ENCODE data around the gene ACAA1.
"Not testable (repeated sequence)": the region's sequence is repeated elsewhere in the genome, so short reads cannot be mapped to it uniquely, and the experiment has no call there.

Gene ACAA1

DNA sequence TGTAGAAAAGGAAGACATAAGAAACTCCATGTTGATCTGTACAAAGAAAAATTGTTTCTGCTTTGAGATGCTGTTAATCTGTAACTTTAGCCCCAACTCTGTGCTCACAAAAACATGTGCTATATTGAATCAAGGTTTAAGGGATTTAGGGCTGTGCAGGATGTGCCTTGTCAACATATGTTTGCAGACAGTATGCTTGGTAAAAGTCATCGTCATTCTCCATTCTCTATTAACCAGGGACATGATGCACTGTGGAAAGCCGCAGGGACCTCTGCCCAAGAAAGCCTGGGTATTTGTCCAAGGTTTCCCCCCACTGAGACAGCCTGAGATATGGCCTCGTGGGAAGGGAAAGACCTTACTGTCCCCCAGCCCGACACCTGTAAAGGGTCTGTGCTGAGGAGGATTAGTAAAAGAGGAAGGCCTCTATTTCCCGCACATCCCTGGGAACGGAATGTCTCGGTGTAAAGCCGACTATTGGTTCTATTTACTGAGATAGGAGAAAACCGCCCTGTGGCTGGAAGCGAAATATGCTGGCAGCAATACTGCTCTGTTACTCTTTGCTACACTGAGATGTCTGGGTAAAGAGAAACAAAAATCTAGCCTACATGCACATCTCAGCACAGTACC, 2.3 kb downstream of the ACAA1 start:
- DNase-seq = not testable (repeated sequence)

DNA sequence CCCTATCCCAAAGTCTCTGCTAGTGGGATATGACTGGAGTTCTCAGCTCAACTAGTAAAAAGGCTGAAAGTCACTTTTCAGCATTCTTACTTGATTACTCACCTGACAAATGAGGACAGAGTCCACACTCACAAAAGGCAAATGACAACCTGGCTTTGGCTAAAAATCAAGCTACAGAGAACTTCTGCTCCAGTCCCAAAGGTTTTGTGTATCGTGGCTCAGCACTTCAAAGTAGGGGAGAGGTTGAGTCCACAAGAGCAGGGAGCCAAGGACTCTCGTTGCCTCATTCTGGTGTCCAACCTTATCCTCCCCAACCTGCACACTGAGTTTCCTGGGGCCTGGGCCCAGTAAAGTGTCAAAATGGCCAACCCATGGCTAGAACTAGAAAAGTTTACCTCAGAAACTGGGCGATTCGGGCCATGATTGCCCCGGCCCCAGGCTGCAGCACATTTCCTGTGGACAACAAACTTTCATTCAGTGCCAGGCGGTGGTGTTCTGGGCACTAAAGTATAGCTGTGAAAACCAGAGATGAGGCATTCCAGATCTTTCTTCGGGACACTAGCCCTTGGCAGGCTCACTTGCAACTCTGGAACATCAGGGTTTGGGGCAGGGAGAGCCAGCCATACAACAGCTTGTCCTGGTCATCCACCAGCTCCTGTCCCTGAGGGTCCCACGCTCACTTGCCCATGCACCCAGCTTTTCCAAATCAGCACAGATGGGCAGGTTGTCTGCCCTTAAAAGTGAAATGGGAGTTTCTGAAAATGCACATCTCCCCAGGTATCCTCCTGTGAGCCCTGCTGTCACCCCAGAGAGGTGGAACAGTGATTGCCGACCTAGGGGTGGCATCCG, 3.1 kb downstream of the ACAA1 start:
- DNase-seq = no peak

DNA sequence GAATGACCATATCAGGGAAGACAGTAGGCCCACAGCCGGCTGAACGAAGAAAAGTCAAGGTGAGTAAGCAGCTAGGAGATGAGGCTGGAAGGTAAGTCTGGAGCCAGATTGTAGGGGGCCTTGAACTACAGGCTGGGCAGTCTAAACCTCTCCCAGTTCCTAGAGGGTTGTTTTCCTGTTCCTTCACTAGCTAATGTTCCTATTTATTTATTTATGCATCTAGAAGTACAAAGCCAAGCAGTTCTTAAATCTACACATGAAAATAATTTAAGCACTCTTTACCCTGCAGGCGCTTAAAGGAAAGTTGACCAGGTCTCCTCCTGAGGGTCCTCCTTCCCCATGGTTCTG, 3.7 kb downstream of the ACAA1 start:
- DNase-seq = no peak

DNA sequence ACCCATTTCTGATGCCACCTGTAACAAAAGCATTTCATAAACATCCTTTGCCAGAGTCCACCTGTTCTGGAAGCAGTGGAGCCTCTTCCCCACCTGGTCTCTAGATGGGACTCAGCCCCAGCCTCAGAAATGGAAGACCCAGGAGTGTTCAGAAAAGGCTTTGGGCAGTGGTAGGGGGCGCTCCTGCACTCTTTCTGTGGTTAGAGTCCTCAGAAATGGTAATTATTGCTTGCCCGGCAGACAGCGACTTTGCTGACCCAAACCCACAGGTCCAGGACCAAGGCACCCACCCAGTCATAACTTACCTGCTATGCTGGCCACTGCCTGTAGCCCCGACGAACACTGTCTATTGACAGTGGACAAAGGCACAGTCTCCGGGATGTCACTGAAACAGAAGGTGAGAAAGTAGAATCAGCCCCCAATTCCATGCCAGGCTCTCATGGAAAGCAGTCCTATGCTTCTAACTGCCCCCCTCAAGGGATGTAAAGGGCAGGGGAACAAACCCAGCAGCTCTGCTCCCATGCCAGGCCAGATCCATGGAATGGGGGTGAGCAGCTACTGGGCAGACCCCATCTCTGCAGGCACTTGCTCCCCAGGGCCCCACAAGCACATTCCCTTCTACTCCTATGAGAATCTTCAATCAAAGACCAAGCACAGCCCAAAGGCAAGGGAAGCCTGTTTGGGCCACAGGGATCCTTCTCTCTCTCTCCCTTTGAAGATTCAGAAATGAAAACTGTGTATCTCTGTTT, 5.1 kb downstream of the ACAA1 start:
- DNase-seq = peak; percentile 40 to 48

DNA sequence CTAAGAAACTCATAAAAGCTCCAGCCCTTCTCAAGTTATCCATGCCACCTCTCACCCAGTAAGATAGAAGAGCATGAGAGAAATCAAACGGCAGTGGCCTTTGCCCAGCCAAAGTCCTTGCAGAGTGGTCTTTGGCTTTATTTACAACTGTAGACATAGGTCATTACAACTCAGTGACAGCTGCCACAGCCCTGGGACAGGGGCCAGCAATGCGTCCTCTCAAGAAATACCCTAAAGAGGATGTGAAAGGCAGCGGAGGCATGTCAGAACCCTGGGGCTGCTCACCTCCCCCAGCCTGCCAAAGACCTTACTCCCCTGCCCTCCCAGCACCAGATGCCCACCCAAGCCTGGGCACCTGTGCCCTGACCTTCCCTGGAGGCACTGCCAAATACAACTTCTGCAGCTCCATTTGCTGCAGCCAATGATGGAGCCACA, 6.3 kb downstream of the ACAA1 start:
- no peak for DNase-seq

DNA sequence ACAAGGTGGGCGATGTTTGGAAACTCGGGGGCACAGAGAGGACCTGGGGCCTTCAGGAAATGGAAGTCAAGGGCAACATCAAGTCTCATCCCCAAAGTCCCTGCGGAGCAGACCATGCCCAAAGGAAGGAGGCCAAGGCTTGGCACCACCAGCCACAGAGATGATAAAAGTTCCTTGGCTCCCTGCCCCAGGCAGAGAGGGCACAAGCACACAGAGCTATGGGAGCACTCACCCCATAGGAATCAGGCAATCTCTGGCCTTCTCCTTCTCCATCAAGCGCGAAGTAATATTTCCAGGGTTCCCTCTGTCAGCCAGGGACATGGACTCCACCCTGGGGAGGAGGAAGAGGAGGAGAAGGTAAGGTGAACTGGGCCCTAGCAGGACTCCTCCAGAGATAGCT, 7.9 kb downstream of the ACAA1 start:
- peak in 1 of 2 experiments; percentile 1 for DNase-seq

DNA sequence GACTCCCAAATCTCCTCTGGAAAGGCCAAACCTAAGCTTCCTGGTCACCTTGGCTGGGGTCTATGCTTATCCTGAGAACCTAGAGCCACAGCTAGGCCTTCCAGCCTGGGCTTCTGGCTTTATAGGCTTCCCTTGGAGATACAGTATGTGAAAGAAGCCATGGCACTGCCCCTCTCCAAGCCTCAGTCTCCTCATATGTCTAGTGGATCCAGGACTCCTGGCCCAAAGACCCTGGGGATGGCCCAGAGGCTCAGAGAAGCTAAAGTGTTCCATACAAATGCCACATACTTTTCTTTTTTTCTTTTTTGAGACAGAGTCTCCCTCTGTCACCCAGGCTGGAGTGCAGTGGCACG, 8.6 kb downstream of the ACAA1 start:
- DNase-seq = no peak

DNA sequence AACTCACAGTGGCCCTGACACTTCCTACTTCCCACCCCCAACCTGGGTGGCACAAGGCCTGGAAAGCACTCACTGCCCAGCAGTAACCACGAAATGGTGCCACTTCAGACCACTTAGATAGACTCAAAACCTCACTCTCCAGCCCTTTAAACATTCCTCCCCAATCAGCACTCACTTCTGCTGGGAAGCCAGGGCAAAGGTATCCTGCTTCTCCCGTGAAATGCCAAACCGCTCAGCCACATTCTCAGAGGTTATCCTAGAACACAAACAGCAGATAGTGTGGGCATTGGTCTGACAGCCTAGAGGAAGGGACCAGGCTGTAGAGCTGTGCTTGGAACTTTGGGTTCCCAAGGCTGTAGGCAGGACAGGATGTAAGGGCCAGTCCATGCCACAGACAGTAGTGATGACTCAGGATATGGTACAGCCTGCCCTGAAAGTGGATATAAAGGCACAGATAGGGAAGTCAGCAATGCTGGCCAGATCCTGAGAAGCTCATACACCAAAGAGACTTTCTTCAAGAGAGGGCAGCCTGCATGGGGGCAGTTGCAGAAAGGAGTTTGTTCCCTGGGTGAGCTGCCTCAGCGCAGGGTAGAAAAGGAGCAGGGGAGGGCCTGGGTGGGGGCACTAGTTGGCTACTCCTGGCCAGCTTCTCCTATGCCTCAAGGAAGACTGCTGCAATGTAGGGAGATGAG, 9.2 kb downstream of the ACAA1 start:
- no peak for DNase-seq

DNA sequence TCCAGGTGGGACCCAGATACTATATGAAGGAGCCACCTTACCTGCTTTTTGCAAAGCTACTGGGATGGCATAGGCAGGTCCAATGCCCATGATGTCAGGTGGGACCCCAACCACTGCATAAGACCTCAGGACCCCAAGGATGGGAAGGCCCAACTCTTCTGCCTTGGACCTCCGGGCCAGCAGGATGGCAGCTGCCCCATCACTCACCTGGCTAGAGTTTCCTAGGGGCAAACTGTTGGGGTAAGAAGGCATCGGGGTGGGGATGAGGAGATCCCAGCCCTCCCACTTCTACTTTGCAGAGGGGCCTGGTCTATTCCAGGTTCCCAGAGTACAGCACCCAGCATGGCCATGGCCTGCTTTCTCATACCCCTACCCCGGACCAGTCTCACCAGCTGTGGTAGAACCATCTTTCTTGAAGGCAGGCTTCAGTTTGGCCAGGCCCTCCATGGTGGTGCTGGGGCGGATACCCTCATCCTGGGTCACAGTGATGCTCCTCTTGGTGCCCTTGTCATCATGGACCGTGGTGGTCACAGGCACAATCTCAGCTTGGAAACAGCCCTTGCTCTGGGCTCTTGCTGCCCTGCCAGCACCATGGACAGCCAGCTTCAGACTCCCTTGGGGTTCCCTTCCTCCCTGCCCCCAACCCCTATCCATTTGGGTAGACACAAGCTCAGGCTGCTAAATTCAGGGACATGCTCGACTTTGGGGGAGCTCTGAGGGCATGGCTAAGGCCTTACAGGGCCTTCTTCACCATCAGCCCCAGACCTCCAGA, 10.6 kb downstream of the ACAA1 start:
- no peak for DNase-seq

DNA sequence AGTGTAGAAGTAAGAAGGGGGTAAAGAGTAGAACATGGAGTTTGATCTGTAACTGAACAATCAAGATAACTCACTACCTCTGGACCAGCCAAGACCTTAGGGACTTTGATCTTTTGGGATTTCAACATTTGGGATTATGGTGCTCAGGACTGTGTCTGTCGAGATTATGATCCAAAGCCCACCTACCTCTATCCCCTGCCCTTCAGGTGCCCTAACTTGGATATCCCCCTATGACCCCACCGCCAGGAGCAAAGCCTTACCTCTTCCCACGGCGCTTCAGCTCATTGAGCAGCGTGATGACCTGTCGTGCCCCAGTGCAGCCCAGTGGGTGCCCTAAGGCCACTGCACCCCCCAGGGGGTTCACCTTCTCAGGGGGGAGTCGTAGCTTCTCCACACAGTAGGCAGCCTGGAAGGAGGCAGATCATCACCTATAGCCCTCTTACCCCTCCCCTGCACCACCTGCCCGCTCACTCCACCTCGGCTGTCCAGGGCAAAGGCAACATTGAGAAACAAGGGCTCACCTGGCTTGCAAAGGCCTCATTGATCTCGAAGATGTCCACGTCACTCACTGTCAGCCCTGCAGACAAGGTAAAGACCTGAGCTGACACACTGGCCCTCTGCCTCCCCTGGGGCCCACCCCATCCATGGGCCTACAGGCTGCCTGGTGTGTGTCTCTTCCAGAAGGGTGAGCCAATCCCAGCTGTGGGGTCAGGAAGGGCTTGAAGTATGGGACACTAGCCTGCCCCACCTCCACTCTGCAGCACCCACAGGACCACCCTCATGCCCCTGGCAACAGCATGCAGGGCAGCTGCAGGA, 11.4 kb downstream of the ACAA1 start:
- DNase-seq = no peak

DNA sequence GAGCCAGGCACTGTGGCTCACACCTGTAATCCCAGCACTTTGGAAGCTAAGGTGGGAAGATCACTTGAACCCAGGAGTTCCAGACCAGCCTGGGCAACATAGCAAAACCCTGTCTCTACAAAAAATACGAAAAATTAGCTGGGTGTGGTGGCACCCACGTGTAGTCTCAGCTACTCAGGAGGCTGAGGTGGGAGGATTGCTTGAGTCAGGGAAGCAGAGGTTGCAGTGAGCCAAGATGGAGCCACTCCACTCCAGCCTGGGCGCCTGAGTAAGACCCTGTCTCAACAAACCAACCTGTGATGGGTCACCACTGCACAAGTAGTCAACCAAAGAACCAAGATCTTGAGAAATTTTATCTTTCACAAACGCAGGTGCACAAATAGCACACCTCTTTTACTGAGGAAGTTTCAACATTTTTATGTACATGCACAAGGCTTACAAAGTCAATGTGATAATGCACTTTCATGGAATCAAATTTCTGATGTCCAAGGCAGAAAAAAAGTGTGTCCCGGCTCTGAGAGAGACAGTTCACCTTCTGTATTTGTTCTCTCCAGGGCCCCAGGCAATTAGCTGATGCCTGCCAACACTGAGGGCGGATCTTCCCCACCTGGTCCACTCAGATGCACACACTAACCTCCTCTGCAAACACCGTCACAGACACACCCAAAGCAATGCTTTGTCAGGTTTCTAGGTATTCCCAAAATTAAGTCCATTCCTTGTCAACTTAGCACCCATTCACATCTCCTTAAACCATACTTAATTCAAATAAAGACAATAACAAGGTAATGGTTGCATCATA, 12.4 kb downstream of the ACAA1 start:
- no peak for DNase-seq

DNA sequence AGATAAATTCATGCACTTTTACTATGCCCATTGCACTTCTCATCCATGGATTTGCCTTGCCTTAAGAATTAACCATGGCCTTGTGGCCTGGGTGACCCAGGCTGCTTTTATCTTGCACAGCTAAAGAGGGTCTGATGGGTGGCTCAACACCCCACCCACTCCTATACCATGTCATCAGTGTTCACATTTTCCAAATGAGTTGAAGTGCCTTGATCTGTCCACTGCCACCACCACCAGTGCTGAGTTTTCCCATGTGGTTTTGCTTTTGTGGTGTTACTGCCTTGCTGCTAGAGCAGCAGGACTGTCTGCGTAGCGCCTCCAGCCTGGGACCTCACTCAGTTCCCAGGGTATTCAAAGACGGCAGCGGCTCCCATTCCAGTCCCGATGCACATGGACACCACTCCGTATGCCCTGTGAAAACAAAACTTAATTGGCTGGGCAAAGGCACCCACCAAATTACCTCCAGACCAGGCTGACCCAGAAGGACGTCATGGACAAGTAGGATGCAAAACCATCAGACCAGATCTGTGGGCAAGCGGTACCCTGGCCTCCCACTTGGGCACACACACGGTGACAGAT, 14.1 kb downstream of the ACAA1 start:
- no peak for DNase-seq

DNA sequence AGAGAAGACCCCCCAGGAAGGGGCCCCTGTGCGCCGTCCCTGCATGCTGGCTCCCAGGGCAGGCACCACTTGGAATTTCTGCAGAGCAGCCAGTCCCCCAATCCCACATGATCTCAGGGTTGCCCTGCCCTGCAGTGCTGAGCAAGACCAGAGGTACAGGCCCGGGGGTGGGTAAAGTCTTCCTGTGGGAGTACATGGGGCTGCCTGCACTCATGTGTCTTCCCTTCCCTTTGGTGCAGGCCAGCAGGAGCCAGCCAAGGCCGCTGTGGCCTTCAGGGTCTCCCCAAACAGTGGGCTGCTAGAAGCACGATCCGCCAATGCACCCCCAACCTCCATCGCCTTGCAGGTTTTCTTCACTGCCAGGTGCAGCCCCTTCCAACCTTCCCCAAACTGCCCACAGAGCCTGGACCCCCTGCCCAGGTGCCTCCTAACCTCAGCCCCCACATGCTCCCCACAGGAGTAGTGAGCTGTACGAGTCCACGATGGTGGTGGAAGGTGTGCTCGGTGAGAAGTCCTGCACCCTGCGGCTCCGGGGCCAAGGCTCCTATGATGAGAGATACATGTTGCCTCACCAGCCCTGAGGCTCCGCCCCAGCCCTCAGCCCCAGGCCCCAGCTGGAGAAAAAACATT, 15.0 kb downstream of the ACAA1 start:
- DNase-seq = no peak

DNA sequence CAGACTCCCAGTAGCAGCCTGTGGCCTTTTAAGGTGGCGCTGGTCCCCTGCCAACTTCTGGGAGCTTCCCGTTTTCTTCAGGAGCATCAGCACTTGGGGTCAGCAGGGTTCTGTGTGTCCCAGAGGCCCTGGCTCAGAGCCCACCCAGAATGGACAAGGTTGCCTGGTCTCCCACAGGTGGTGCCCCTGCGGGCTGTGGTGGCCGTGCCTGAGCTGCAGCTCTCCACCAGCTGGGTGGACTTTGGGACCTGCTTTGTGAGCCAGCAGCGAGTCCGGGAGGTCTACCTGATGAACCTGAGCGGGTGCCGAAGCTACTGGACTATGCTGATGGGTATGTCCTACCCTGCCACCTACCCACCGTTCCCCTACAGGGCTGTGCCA, 15.5 kb downstream of the ACAA1 start:
- no peak for DNase-seq

DNA sequence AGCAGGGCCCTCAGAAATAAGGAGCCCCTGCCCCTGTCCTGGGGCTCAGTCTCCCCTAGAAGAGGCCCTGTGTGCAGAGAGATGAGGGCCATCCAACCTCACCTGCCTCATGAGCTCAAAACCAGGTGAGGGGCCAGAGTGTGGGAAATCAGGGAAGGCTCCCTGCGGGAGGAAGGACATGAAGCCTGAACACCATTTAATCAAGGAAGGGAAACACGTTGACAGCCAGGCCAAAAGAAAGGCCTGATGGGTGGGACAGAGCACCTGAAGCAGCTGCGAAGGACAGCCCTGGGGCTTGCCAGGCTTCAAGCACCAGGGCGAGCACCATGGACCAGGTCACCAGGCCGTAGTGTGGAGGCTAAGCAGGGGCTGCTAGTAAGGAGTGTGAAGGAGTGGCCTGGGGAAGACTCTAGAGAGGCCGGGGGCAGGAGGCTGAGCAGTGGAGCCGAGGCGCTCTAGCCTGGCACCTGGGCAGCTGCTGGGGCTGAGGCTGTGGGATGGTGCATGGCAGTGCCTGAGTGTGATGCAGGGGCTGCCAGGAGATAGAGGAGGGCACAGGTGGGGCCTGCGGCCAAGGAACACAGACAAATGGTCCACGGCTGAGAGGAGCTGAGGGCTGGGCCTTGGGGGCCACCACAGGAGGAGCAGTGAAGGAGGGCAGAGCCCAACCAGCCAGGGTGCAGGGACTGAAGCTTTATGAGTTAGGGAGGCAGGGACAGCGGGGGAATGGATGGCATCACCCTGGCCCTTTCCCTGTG, 16.1 kb downstream of the ACAA1 start:
- DNase-seq = no peak

DNA sequence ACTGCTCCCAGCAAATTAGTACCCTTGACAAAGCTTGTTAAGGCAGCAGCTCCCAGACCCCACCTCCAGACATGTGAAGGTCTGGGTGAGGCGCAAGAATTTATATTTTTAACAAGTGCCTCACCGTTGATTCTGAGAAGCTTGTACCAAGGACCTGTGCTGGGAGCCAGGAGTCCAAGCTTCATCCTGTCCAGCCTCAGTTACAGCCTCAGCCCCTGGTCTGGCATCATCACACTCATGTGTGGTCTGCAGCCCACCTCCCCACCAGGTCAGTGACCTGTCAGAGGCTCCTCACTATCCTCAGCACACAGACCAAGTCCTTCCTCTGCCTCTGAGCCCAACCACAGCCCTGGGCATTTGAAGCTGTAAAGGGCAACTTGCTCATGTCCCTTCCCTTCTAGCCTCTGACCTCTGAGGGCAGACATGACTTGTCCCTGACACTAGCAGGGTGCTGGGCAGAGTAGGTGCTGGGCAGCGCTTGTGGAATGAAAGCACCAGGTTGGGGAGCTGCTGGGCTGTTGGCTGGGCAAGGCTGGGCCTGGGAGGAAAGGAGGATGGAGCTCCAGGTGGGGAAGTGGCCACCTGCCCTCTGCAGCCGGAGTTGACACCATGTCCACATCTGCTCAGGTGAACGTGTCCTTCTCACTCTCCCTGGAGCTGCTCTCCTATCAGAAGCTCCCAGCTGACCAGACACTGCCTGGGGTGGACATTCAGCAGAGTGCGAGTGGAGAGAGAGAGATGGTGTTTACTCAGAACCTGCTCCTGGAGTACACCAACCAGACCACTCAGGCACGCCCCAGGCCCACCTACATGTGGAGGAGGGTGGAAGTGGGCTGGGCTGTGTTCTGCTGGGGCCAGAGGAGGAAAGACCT, 16.9 kb downstream of the ACAA1 start:
- DNase-seq = no peak

DNA sequence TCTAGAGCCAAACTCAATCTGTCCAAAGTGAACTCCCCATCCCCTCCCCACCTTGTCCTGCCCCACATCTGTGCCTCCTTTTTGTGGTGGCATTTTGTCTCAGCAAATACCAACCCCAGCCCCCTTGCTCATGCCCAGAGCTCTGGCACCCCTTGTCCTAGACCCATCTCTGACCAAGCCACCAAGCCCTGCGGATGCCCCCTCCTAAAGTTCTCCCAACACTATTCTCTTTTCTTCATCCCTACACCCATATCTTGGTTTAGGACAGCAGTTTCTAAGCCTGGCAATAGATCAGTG, 17.7 kb downstream of the ACAA1 start:
- no peak for DNase-seq

Data from activated CD4-positive, alpha-beta T cell treated with anti-CD3 and anti-CD28 coated beads, Interleukin-2, amount 50 U/mL, for 48 hours (primary cell).